Measurements from ENCODE around the gene SMAD6. TPM values are rescaled to one million over a fixed set of nuclear protein-coding genes. Genes with fewer than 3 reads are reported as not detected.

Gene SMAD6
- total RNA-seq, 4 donors from 2014 or later, result 9.2 to 68.8 (median 12.4) TPM

- no peak for TF ChIP-seq CTCF (IDR thresholded peaks at IDR 0.05; ENCODE audit: low read depth)
Observed at GRCh38 chr15:66795851-66796250, 93.8 kb downstream of the SMAD6 start.

GRCh38 chr15:66796343-66796742 lies 94.3 kb downstream of the SMAD6 start:
- no peak for TF ChIP-seq CTCF (IDR thresholded peaks at IDR 0.05; ENCODE audit: low read depth)

- TF ChIP-seq CTCF (IDR thresholded peaks at IDR 0.05; ENCODE audit: low read depth), result no peak
Observed at GRCh38 chr15:66797921-66798320, 95.9 kb downstream of the SMAD6 start.

GRCh38 chr15:66798426-66799061 lies 96.5 kb downstream of the SMAD6 start:
- no peak for TF ChIP-seq CTCF (IDR thresholded peaks at IDR 0.05; ENCODE audit: low read depth)

- TF ChIP-seq CTCF (IDR thresholded peaks at IDR 0.05; ENCODE audit: low read depth), result no peak
Observed at GRCh38 chr15:66799242-66799641, 97.2 kb downstream of the SMAD6 start.

- no peak for TF ChIP-seq CTCF (IDR thresholded peaks at IDR 0.05; ENCODE audit: low read depth)
Observed at GRCh38 chr15:66800584-66801235, 98.7 kb downstream of the SMAD6 start.

GRCh38 chr15:66801266-66801665 lies 99.2 kb downstream of the SMAD6 start:
- no peak for TF ChIP-seq CTCF (IDR thresholded peaks at IDR 0.05; ENCODE audit: low read depth)
